ENCODE data around the gene DACH1.

DACH1 gene

DNA sequence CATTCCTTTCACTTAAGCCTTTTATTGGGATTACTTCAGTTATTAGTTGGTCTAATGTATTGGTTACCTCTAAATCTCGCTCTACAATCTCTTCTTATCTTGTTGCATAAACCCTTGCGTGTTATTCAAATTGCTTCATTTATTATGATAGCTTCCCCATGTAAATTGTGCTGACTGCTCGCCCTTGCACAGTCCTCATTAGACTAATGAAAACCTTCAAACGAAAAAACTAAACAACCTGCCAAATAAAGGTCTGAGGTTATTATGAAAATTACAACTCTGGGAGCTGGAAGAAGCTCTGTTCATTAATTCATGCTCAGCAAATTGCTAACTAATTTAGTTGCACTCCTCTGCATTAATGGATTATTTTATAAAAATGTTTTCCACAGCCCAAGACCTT, 320.1 kb downstream of the DACH1 start:
- DNase-seq, result no peak

DNA sequence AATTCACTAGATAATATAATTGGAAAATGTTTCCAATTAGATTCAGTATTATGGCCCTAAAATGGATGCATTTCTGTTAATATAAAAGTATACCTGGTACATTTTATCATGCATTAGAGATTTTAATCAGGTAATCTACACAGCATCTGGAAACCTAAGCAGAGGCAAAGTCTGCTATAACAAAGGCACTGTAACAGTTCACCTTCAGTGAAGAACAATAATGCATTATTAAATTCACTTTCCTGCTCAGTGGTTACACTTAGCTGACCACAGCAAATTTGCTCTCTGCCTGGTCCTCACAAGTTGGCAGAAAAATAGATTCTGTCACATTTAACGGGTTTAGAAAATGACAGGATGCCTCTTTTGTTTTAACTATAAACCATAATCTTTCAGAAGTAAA, 326.9 kb downstream of the DACH1 start:
- DNase-seq, result no peak

DNA sequence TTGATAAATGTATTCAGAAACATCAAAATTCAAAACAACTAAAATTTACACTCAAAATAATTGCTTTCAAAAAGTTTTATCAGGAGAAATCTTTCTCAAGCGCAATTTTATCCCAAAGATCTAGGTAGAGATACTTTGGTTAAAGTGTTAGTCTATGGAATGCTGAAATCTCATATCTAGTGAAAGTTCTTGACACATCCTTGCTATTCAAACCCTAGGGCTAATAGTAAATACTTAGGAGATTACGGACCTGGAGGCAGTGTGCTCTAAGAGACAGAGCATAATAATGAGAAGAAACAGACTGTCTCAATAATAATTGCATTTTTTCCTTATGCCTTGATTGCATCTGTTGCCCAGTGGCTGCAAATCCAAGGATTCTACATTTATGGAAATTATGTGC, 330.8 kb downstream of the DACH1 start:
- no peak for DNase-seq

GRCh38 chr13:71524613-71525304, 342.2 kb downstream of the DACH1 start:
- no peak for DNase-seq

DNA sequence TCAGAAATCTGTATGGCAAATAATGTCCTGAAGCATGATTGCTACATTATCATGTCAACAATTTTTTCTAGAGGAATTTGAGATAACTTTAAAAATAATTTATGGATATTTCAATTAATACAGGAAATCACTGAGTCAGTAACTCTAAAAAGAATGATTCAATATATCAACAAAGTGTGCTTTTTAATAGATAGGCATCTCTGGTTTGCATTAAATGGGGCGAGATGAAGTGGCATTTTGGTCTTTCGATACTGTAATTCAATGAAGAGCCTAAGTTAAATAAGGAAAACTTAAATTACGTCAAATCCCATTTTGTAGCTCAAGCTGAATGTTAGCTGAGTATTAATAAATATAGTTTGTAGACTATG, 342.8 kb downstream of the DACH1 start:
- no peak for DNase-seq

DNA sequence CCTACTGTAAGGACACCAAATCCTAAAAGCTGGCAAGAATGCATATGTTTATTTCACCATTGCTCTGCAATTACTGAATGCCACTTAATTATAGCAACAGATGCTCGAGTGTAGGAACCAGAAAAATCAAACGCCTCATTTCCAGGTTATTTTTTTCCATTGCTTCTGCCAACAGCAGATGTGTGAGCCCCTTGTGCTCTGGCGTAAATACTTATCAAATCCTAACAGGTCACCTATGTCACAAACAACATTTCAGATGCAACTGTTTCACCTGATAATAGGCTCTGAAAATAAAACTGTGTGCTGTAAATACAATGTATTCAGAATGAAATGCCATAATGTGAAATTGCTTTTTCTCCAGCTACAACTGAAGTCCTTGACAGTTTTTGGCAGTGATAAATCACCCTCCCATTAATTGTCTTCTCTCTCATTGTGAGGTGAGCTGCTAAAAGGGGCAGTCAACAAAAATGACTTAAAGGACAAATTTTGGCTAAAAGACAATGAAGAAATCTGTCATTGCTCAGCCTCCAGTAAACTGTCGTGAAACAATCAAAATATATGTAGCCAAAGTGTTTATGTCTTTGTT, 344.0 kb downstream of the DACH1 start:
- DNase-seq, result no peak

DNA sequence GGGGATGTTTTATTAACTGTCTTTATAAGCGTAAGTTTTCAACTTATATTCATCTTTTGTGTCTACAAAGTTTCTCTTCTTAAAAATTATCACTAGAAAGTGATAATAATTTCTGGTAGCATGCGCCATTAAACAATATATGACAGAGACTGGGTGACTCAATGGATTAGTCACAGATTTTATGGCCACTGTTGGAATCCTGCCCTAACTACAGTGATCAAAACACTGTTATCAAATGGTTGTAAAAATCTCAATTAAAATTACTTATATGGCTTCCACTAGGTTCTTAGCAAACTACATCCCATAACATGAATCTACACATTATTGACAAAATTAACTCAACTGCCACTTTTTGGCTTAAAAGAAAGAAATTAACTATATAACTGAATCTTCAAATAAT, 350.0 kb downstream of the DACH1 start:
- no peak for DNase-seq

DNA sequence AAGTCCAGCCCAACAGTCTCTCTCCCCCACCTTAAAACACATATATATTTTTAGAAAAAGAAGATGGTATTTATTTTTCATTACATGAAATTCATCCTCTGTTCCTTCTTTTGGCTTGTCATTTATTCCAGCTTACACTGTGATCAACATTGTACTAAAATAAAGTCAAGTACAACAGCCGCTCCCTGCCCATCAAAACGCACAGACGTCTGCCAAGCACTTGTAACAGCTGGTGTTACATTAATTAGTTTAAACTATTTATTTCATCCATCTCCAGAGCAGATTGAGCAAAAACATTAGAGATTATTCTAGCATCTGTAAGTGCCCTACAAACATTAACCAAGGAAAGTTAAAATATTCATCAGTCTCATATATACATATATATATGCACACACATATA, 350.5 kb downstream of the DACH1 start:
- no peak for DNase-seq

DNA sequence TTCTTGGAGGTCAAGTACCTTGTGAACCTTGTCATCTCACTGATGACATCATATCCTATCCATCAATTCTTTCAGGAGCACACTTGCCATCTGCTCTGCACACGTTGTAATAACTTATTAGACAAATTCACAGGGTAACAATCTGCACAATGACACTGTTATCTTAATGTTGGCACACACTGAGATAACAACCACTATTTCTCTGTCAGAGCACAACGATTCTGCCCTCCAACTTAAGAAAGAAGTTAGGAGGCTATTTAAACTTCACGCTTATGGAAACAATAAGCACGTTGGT, 351.3 kb downstream of the DACH1 start:
- DNase-seq, result no peak

- no peak for DNase-seq
Observed at GRCh38 chr13:71514900-71515743, 351.9 kb downstream of the DACH1 start.

GRCh38 chr13:71513411-71514033, 353.5 kb downstream of the DACH1 start:
- no peak for DNase-seq

DNA sequence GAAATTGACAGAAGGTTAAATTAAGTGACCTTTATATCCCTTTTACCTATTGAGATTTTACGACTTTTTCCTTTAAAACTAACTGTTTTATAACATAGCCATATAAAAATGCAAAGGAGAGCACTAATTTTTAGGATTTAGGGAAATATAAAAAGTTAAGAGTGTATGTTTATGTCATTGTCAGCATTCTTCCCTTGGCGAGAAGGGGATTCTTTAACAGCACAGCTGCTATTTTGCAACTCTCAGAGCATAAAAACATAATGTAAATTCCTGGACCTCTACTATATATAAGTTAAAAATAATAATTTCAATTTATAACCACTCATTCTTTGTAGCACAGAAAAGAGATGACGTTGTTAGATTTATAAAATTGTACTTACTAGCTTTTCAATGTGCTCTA, 363.2 kb downstream of the DACH1 start:
- no peak for DNase-seq

GRCh38 chr13:71499944-71500514, 367.0 kb downstream of the DACH1 start:
- no peak for DNase-seq

DNA sequence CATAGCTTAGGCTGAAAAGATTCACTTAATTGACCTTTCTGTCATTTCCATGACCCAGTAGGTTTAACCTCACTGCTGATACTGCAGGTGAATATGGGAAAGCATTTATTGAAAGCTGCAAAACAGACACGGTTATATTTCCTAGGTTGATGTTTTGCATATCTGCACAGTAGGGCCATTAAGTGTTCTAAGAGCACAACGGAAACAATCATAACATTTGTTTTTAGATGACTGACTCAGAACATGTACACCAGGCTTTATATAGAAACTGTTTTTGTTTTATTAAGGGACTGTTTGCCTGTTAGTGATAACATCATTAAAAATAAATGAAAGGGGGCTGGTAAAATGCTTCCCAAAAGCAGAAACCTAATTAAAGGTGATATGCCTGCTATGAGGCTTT, 367.8 kb downstream of the DACH1 start:
- DNase-seq, result no peak

- no peak for DNase-seq
Observed at GRCh38 chr13:71493189-71493588, 373.8 kb downstream of the DACH1 start.

DNA sequence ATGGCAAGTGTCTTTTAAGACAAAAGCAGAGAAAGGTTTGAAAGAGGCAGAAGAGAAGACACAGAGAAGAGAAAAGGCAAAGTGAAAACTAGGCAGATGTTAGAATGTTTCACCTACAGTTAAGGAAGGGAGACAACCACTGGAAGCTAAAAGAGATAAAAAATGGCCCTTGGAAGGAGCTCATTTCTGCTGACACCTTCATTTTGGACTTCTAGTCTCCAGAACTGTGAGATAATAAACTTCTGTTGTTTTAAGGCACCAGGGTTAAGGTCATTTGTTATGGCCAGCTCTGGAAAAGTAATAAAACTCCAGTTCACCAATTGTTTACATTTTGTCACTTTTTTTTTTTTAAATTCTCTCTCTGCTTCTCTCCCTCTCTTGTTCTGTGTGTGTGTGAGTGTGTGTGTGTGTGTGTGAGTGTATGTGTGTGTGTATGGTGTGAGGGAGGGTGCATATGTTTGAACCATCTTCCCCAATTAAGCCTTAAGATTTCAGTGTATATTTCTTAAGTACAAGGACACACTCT, 374.6 kb downstream of the DACH1 start:
- no peak for DNase-seq

DNA sequence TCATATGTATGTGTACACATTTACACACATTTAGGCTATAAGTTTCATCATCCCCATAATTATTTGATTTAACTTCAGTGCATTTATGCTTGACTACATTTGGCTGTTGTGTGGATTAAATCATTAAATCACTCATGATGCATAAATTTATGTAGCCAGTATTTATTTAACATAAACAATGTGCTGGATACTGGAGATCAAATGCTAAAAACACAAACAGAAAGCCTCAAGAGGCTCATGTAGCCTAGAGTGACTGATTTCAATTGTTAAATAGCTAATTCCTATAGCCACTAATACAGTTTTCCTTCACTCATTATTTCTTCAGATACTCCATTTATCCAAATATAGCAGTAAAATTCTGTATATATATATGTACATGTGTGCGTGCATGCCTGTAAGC, 376.0 kb downstream of the DACH1 start:
- no peak for DNase-seq

- DNase-seq, result no peak
Observed at GRCh38 chr13:71489041-71489440, 378.0 kb downstream of the DACH1 start.

DNA sequence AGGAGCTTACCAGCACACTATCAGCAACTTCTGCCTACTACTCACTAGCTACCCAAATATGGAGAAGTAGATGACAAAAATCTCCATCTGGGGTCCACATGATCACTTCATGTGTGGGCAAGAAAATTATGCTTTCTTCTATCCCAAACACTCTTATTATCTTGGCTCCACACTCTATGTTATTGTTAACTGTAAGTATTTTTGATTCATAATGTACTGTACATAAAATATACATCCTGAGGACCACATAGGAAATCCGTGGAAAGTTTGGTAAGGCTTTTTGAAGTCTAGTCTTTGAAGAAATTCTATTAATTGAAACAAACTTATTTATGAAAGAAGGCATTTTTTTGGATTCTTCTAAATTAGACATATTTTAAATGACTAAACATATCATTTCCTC, 378.8 kb downstream of the DACH1 start:
- DNase-seq, result no peak

GRCh38 chr13:71485913-71486312, 381.1 kb downstream of the DACH1 start:
- no peak for DNase-seq

DNA sequence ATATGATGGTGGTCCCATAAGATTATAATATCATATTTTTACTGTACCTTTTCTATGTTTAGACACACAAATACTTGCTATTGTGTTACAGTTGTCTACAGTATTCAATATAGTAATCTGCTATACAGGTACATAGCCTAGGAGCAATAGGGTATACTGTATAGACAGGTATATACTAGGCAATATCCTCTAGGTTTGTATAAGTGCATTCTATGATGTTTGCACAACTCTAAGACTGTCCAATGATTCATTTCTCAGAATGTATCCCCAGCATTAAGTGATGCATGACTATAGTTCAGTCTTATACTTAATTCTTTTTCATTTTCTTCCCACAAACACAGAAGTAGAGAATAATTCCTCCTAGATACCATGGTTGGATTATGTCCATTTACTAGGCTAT, 383.3 kb downstream of the DACH1 start:
- no peak for DNase-seq

DNA sequence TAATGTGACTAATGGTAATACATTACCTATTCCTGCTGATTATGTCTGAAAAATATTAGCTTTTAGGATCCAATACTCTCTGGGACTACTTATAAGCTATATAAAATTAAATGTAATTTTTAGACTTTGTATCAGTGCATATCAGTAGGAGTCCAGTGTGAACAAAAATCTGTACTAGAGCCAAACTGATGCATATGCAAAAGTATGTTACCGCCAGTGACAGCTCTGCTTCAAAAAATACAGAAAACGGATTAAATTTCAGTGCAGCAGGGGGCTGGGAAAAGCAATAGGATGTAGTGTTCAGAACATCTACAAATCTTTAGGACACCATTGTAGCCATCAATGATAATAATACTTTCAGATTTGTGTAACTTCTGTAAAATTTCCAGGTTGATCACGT, 385.5 kb downstream of the DACH1 start:
- DNase-seq, result no peak

DNA sequence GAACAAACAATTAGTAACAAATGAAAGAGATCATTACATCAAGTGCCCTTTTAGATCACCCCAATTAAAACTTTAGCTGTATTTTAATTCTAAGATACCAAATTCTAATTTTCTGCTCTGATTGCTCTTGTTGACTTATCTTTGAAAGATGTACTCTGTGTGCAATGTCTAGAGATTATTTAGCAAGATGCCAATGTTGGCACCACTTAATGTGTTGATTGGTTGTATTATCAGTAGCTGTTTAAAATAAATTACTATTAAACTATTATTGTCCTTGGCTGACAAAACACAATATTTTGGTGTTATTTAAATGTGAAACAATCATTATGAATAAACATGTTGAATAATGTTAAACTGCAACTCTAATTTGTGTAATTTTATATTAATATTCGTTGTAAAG, 386.0 kb downstream of the DACH1 start:
- no peak for DNase-seq
